Urothelium cell line (cell line): Measurements from ENCODE around the gene TSSC4.

Experiments
- DNase-seq: peaks from one replicate; pipeline ENCODE4 v3.0.0; 2011; ENCODE audit warnings: low spot score, mixed read lengths
- FAIRE-seq: peaks from 2 replicates; lab custom pipeline; 2011; peaks lifted over from hg19 to GRCh38; lab: Jason Lieb, UNC

The TSSC4 gene

DNA sequence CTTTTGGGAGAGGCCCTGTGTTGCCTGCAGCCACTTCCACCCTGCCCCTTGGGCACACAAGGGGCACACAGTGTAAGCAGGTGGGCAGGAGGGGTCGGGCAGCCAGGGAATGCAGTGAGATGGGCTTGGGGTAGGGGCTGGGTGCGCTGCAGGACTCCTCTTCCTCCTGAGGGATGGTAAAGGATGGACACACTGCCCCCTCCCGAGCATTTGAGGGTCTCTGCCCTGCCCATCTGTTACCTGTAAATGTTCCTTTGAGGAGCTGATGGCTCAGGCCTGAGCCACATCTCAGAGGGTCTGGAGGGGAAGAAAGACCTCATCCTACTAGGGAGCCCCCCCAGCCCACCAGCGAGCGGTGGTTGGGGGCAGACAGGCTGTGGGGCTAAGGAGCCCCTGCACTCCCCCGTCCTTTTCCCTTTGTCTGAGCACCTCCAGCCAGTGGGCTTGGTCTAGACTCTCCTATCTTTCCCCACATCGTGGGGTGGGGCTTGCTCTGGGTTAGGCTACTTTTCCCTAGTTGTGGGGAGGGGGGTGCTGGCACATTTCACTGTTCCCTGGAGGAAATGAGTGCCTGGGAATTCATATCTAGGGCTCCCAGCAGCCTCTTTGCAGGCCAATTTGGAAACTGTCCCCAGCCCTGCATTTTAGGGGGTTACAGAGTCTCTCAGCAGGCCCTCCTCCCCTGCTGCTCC lies 1.7 kb upstream of the TSSC4 start:
- FAIRE-seq: no peak
- DNase-seq: no peak

DNA sequence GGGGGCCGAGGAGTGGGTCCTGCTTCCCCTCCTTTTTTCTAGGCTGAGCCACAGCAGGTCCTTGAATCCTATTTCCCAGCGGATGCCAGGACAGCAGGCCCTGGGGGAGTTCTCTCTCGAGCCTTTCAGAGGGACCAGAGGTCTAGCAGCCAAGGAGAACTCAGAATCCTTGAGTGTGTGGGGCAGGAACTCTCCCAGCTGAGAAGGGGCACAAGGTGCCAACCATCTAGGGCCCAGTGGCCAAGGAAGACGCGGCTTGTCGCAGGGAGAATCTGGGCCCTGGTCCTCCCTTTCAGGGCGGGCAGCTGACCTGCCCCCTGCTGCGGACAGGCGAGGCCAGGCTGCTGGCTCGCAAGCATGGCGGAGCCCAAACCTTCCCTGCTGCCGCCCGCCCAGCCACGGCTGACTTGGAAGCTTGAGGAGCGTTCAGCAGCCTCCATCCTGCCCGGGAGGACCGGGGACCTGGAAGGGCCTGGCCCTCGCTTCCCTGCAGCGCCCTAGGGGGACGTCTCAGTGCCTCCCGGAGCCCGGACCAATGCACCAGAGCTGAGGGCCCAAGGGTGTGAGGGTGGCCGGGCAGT lies 972 bp upstream of the TSSC4 start:
- no peak for DNase-seq
- FAIRE-seq: no peak

- DNase-seq (no peak), FAIRE-seq (no peak)
These were observed 349 bp downstream of the TSSC4 start for GRCh38 chr11:2400762-2401435.

GRCh38 chr11:2401436-2401984 lies 960 bp downstream of the TSSC4 start:
- FAIRE-seq (no peak), DNase-seq (no peak)

GRCh38 chr11:2402106-2402505 lies 1.6 kb downstream of the TSSC4 start:
- no peak for FAIRE-seq
- no peak for DNase-seq

DNA sequence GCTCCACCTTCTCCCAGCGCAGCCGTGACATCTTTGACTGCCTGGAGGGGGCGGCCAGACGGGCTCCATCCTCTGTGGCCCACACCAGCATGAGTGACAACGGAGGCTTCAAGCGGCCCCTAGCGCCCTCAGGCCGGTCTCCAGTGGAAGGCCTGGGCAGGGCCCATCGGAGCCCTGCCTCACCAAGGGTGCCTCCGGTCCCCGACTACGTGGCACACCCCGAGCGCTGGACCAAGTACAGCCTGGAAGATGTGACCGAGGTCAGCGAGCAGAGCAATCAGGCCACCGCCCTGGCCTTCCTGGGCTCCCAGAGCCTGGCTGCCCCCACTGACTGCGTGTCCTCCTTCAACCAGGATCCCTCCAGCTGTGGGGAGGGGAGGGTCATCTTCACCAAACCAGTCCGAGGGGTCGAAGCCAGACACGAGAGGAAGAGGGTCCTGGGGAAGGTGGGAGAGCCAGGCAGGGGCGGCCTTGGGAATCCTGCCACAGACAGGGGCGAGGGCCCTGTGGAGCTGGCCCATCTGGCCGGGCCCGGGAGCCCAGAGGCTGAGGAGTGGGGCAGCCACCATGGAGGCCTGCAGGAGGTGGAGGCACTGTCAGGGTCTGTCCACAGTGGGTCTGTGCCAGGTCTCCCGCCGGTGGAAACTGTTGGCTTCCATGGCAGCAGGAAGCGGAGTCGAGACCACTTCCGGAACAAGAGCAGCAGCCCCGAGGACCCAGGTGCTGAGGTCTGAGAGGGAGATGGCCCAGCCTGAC lies 2.5 kb downstream of the TSSC4 start:
- FAIRE-seq (no peak), DNase-seq (no peak)

DNA sequence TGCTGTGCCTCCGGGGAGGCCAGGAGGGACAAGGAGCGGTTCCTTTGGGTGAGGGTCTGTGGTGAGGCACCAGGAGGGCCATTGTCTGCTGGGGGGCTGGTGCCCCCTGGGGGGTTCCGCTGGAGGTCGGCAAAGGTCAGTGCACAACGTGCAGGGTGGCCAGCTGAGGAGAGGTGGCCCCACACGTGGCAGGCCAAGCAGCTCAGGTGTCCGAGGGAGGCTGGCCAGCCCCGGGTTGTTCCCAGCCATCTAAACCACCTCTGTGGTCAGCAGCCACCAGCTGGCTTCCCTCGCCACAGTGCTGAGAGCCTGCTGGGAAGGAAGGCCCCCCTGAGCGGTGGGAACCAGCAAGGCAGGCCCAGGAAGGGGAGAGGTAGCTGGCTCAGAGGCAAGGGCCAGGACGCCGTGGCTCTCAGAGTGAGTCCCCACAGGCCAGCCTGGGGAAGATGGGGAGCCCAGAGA lies 4.2 kb downstream of the TSSC4 start:
- FAIRE-seq (no peak), DNase-seq (no peak)

DNA sequence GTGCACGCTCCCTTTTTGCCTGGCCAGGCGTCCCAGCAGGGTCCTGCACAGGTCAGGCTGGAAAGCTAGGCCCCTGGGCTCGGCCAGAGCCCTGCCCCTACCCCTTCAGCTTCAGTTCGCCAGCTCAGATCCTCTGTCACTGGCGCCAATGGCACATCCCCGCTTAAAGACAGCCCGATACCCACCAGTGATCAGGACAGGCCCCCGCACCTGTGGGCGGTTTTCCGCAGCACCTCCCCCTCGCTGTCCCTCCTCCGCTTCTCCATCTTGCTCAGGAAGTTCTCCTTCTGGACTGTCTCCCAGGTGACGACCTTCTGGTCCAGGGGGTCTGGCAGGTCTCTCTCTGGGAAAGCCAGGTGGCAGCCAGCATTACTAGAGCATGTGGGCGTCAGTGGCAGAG lies 5.9 kb downstream of the TSSC4 start:
- DNase-seq: no peak
- FAIRE-seq: no peak

DNA sequence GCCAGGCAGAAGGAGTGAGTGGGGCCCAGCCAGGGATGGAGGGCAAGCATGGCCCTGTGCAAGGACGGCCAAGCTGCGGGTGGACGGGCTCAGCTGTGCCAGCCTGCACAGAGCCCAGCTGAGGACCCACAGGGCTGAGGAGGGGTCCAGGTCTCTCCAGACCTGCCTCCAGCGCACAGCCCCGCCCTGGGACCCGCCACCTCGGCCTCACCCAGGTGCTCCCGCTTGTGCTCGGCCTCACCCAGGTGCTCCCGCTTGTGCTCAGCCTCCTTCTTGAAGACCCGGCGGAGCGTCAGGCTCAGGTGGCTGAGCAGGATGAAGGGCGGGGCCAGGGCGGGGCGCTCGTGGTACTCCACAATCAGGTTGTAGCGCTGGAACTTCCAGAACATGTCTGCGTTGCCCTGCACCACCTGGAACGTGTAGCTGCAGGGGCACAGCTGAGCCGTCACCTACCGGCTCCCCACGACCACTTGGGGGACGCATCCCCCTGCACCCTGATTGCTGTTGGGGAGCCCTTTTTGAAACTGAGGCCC lies 6.4 kb downstream of the TSSC4 start:
- no peak for DNase-seq
- no peak for FAIRE-seq

- FAIRE-seq (no peak), DNase-seq (no peak)
These were observed 8.1 kb downstream of the TSSC4 start for GRCh38 chr11:2408671-2409070.

DNA sequence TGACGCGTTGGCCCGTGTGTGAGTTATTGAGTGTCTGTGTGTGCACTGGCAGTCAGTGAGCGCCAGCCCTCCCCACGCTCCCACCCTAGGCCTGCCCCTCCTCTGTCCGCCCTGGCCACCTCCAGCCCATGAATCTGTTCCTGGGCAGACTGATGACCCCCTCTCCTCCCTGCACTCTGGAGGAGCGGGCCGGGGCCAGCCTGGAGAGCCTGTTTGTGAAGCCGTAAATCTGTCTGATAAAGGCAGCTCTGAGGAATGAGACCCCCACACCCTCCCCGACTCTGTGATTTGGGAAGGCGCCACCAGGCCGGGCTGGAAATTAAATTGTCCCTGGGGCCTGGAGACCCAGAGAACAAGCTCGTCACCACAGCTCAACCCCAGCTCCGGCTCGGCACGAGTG lies 8.6 kb downstream of the TSSC4 start:
- DNase-seq (no peak), FAIRE-seq (no peak)

DNA sequence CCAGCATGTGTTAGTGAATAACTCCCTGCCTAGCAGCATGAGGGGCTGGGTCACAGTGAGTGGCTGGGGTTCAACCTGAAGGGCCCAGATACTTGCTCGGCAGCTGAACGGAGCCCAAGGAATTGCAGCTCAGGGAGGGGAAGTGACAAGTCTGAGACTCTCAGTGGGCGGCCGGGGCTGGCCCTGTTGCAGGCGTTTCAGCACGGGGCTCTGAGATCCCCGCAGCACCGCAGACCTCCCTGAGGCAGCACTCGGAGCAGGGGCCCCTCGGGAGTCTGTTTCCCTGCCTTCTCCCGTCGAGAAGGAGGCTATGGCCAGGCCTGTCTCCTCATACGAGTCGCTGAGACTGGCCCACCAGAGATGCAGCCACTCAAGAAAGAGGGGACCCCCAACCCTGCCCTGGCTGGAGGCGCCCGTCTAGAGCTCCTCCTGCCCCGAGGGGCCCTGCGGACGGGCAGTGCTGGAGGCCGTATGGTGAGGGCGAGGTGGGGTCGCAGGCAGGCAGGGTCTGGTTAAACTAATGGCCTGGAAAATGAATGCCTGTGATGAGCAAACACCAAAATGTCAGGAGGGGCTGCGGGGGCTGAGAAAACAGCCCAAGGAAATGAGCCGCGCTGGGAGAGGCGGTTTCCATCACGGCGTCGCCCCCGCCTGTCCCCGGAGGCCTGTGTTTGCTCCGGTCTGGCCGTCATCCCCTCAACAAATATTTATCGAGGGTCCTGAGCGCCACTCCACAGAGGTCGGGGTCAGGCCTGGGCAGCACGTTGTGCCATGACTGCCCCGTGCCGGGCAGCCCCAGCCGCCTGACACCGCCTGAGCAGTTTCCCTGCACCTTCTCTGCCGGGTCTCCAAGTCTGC lies 9.3 kb downstream of the TSSC4 start:
- DNase-seq (no peak), FAIRE-seq (no peak)

DNA sequence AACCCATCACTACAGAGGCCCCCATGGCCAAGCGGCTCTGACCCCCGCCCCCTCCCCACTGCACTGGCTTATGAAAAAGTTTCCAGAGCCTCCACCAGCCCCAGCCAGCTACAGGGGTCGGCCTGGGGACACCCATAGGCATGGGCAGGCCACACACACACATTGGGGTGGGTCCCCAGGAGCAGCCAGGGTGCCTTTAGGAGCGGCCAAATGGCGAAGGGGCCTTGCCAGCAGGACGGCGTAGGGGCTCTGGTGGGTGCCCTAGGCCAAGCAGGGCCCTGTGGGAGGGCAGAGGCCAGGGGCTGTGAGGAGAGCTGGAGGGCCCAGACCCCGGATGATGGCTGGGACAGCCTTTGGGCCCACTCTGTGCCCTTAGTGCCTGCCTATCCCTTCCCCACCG lies 10.1 kb downstream of the TSSC4 start:
- FAIRE-seq (no peak), DNase-seq (no peak)

- FAIRE-seq: no peak
These were observed 11.1 kb downstream of the TSSC4 start for GRCh38 chr11:2411446-2412305.

GRCh38 chr11:2412323-2412722 lies 11.8 kb downstream of the TSSC4 start:
- DNase-seq (no peak), FAIRE-seq (no peak)

More at GRCh38 chr11:2411446-2412305, 11.1 kb downstream of the TSSC4 start:
- no peak for DNase-seq

DNA sequence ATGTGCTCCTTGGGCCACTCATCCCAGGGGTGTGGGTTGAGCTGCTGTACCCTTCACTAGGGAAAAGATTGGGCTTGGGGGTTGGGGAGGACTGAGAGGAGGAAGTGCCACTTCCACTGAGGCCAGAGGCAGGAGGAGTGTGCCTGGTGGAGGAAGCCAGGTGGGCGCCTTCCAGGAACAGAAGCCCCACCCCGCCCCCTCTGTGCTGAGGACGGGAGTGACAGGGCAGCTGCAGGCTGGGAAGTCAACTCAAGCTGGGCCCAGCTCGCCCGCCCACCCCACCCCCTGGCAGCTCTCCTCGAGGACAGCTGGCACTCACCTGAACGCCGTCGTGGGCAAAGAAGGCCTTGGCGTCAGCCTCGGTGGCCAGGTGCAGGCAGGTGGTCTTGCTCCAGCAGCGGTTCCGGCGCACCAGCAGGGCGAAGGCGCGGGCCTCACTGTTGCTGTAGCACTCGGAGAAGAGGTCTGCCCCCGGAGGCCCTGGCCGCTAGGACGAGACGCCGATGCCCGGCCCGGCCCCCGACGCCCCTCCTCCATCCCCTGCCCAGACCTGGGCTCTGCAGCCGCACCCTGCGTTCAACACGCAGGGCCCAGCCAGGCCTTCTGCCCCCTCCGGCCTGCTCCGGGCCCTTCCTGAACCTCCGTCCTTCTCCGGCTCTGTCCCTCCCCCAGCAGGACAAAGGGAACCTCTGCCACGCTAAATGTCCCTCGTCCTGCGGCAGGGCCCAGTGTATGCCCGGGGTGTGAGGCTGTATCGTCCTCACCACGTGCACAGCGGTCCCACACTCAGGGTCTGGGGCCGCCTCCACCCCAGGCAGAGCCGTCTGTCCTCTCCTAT lies 13.4 kb downstream of the TSSC4 start:
- no peak for FAIRE-seq

GRCh38 chr11:2414616-2415015 lies 14.1 kb downstream of the TSSC4 start:
- FAIRE-seq: no peak
- no peak for DNase-seq

More for the DNA sequence above, 13.4 kb downstream of the TSSC4 start:
- no peak for DNase-seq

- DNase-seq (no peak), FAIRE-seq (no peak)
These were observed 14.6 kb downstream of the TSSC4 start for GRCh38 chr11:2415171-2415570.
